Activated T-cell treated with anti-CD3 and anti-CD28 coated beads, Interleukin-2, amount 50 U/mL, for 1 hour (primary cell): ENCODE data around the gene JAK3.
"Not testable (repeated sequence)": the region's sequence is repeated elsewhere in the genome, so short reads cannot be mapped to it uniquely, and the experiment has no call there.

Experiments used
- DNase-seq: peaks from one replicate; pipeline ENCODE4 v3.0.0-alpha.2; 2020

The JAK3 gene

GRCh38 chr19:17847538-17848366, at the start of gene JAK3:
TSS of gene JAK3 (minus strand) at chr19:17847982. CDS start at chr19:17844417, 3,565 bp downstream.
- DNase-seq = peak; percentile 80

- DNase-seq = no peak
These were observed 46.0 kb upstream of the JAK3 start for GRCh38 chr19:17893766-17894165.

GRCh38 chr19:17889609-17890214, 41.9 kb upstream of the JAK3 start:
- no peak for DNase-seq

GRCh38 chr19:17888260-17888659, 40.5 kb upstream of the JAK3 start:
- DNase-seq = no peak

GRCh38 chr19:17887221-17887620, 39.4 kb upstream of the JAK3 start:
- DNase-seq = not testable (repeated sequence)

GRCh38 chr19:17886515-17886914, 38.7 kb upstream of the JAK3 start:
- DNase-seq = no peak

- DNase-seq = no peak
These were observed 36.0 kb upstream of the JAK3 start for GRCh38 chr19:17883627-17884410.

GRCh38 chr19:17881701-17882100, 33.9 kb upstream of the JAK3 start:
- DNase-seq = no peak

GRCh38 chr19:17879466-17879865, 31.7 kb upstream of the JAK3 start:
- no peak for DNase-seq

- no peak for DNase-seq
These were observed 29.9 kb upstream of the JAK3 start for GRCh38 chr19:17877696-17878095.

- no peak for DNase-seq
These were observed 27.0 kb upstream of the JAK3 start for GRCh38 chr19:17874758-17875135.

GRCh38 chr19:17873786-17874757, 26.3 kb upstream of the JAK3 start:
- DNase-seq = peak; percentile 72

GRCh38 chr19:17872251-17873001, 24.6 kb upstream of the JAK3 start:
- DNase-seq = peak; percentile 48

- DNase-seq = no peak
These were observed 24.1 kb upstream of the JAK3 start, which contains the start of gene SLC5A5 for GRCh38 chr19:17871878-17872250. TSS of gene SLC5A5 (plus strand) at chr19:17871945. CDS start at chr19:17872320, 375 bp downstream.

GRCh38 chr19:17871032-17871877, 23.5 kb upstream of the JAK3 start:
- no peak for DNase-seq

GRCh38 chr19:17869114-17869608, 21.4 kb upstream of the JAK3 start:
- DNase-seq = no peak

GRCh38 chr19:17868669-17869068, 20.9 kb upstream of the JAK3 start:
- no peak for DNase-seq

GRCh38 chr19:17866964-17867486, 19.2 kb upstream of the JAK3 start:
- DNase-seq = no peak

GRCh38 chr19:17866312-17866963, 18.7 kb upstream of the JAK3 start:
- DNase-seq = no peak
